Activated naive CD8-positive, alpha-beta T cell treated with anti-CD3 and anti-CD28 coated beads, Interleukin-2, amount 10 ng/mL, durations not matched to agents 7 days and 5 days (primary cell): ENCODE data around the gene OCEL1. TPM values are rescaled to one million over a fixed set of nuclear protein-coding genes. Genes with fewer than 3 reads are reported as not detected.

Experiments used
- ATAC-seq: fragments of 150-1000 bp; cut with Tn5 transposase; one replicate; pipeline ENCODE4 v1.10.0; 2021; ENCODE audit warnings: low read depth, moderate library complexity
- POLR2A ChIA-PET: fragments of 350-600 bp; sonication (Branson Sonifier 250); formaldehyde crosslinking; loops from one replicate; lab custom pipeline; 2021; ENCODE audit warnings: antibody characterized with exemption; lab: Charles Lee
- DNase-seq: peaks from one replicate; pipeline ENCODE4 v3.0.0; 2021
- H3K27ac Mint-ChIP-seq: one replicate; pipeline ENCODE4 v1.8.0; 2022; ENCODE audit warnings: mild to moderate bottlenecking, mixed read lengths
- H3K27me3 Mint-ChIP-seq: one replicate; pipeline ENCODE4 v1.8.0; 2022; ENCODE audit warnings: mild to moderate bottlenecking, moderate library complexity, mixed read lengths
- H3K36me3 Mint-ChIP-seq: one replicate; pipeline ENCODE4 v1.8.0; 2021; ENCODE audit warnings: mild to moderate bottlenecking, mixed read lengths
- H3K4me1 Mint-ChIP-seq: one replicate; pipeline ENCODE4 v1.8.0; 2021; ENCODE audit warnings: mixed read lengths
- H3K4me3 Mint-ChIP-seq: one replicate; pipeline ENCODE4 v1.8.0; 2022; ENCODE audit warnings: mild to moderate bottlenecking, moderate library complexity, mixed read lengths
- H3K9me3 Mint-ChIP-seq: one replicate; pipeline ENCODE4 v1.8.0; 2021; ENCODE audit warnings: mixed read lengths
- total RNA-seq, 2 experiments: library from RNA; stranded (reverse); gene quantifications; one replicate each; pipeline ENCODE4 v1.2.3, GENCODE V29; 2021

Gene OCEL1
- total RNA-seq, 2 experiments from 2014 or later, result 31.8 to 39.0 TPM

DNA sequence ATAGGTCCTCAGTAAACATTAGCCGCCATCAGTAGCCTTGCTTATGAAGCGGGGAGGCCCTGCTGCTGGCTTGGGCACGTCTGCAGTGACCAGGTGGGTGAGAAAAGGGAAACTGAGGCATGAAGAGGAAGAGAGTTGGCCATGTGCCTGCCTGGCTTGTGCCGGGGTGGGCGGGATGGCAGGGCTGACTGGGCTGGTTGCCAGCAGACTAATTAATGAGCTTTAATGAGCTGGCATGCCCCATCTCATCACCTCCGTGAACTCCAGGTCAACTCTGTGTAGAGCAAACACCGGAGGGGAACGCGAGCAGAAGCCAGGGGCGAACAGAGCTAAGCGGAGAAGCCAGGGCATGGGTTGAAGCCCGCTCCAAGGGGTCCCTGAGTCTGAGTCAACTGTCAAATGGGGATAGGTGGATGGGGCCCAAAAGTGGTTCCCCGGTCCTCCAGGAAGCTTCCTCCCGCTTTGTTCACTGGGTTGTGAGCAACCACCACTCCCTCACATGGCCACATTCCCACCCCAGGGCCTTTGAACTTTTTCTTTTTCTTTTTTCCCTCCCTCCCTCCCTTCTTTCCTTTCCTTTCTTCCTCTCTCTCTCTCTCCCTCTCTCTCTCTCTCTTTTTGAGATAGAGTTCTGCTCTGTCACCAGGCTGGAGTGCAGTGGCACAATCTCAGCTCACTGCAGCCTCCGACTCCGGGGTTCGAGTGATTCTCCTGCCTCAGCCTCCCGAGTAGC, 11.0 kb downstream of the OCEL1 start:
- peaks cover 5% of the 10 kb centered on the region for H3K4me1 Mint-ChIP-seq
- peaks cover 2% of the 10 kb centered on the region for H3K36me3 Mint-ChIP-seq
- POLR2A ChIA-PET, result interaction anchor here (0.6 to 1.2 kb wide), 3 partner anchors 10 to 61 kb away, joined by 3 read pairs; partner anchors contain the start of gene BABAM1
- DNase-seq (no peak), ATAC-seq (no peak)
- H3K27ac Mint-ChIP-seq, result no peak overlapping the region
- peaks cover 5% of the 10 kb centered on the region for H3K27me3 Mint-ChIP-seq
- no peaks in the 10 kb centered on the region for H3K9me3 Mint-ChIP-seq
- H3K4me3 Mint-ChIP-seq, result peak overlapping the region; percentile 25

DNA sequence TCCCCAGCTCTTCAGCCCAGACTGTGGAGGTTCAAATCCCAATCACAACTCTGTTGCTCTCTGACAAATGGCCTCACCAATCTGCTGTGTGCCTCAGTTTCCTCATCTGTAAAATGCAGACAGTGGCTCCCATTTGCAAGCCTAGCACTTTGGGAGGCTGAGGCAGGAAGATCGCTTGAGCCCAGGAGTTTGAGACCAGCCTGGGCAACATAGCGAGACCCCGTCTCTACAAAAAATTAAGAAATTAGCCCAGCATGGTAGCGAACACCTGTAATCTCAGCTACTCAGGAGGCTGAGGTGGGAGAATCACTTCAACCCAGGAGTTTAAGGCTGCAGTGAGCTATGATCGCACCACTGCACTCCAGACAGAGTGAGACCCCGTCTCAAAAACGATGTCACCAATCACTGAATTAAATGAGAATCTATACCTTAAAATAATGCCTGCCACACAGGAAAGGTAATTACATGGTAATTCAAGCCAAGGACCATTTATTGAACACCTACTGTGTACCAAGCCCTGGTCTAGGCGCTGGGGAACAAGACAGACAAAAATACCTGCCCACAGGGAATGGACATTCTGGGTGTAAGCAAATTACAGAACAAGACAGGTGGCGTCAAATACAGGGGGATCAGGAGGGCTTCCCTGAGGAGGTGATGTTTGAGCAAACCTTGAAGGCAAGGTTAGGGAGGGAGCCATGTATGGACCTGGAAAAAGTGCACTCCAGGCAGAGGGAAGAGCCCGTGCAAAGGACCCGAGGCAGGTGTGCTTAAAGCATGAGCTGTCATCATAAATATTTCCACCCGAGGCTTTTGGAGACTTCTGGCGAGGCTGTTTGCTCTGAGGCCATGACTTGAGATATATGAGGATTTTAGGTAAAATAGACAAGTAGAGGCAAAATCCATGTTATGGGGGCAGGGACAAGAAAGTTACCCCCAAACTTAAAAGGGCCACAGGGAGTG, 12.0 kb downstream of the OCEL1 start:
- H3K27me3 Mint-ChIP-seq, result peaks cover 5% of the 10 kb centered on the region
- no peak overlapping the region for H3K27ac Mint-ChIP-seq
- no peak overlapping the region for H3K4me3 Mint-ChIP-seq
- no peak for ATAC-seq
- POLR2A ChIA-PET, result interaction anchor here (1.2 kb wide), 1 partner anchor 11 kb away, joined by 3 read pairs; no protein-coding TSS in a partner anchor
- no peak for DNase-seq
- no peaks in the 10 kb centered on the region for H3K9me3 Mint-ChIP-seq
- peaks cover 2% of the 10 kb centered on the region for H3K36me3 Mint-ChIP-seq
- peaks cover 5% of the 10 kb centered on the region for H3K4me1 Mint-ChIP-seq

DNA sequence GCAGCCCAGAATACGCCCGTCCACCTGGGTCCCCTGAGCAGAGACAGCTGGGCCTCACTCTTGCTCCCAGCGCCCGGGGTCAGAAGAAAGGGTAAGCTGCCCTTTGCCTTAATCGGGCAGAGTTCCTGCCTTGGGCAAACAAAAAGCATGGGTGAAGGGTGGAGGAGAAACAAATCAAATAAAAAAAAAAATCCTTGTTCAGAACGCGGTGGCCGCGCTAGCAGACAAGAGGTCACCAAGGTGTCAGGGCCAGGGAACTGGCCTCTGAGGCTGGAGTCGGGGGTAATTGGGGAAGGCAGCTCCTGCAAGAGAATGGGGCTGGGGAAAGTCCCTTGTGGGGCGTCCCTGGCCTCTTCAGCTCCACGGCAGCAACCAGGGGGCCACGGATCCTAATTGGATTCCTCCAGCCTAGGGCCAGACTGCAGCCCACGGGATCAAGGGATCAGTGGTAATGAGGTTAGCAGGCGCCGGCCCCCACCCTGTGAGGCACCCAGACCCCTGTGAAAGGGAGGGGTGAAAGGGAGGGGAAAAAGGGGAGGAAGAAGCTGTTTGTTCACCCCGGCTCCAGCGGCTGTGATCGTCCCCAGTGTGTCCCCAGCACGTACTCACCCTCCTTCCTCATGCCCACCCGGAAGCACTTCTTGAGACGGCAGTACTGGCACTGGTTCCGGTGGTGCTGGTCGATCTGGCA, 14.2 kb downstream of the OCEL1 start:
- peaks cover 1% of the 10 kb centered on the region for H3K4me1 Mint-ChIP-seq
- no peak overlapping the region for H3K4me3 Mint-ChIP-seq
- POLR2A ChIA-PET, result interaction anchor here (0.6 to 2.0 kb wide), 3 partner anchors 14 to 88 kb away, joined by 3 to 8 read pairs (median 4); partner anchors contain the start of gene OCEL1
- no peaks in the 10 kb centered on the region for H3K9me3 Mint-ChIP-seq
- H3K36me3 Mint-ChIP-seq, result no peaks in the 10 kb centered on the region
- H3K27me3 Mint-ChIP-seq, result peaks cover 15% of the 10 kb centered on the region
- DNase-seq, result no peak
- no peak for ATAC-seq
- H3K27ac Mint-ChIP-seq, result no peak overlapping the region

DNA sequence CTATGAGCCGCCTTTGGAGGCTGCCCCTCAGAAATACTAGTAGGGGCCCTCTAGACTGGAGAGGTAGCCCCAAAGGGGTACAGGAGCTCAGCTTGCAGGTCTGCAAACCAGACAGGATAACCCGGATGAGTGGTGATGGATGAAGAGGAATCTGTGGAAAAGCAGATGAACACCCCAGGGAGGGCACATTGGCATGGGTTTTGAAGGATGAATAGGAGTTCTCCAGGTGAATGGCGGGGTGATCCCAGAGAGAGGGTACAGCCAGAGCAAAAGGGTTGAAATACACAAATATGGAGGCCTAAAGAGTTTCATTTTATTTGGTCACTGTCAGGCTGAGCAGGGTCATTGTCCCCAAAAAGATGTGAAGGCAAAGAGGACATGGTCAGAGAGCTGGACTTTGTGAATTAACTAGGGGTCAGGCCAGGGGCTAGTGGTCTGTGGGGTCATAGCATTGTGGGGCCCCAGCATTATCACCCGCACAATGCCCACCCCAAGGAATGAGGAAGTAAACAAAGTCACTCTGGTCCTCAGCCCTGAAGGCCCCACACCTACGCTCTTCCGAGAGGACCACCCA, 14.9 kb downstream of the OCEL1 start:
- no peaks in the 10 kb centered on the region for H3K36me3 Mint-ChIP-seq
- H3K27me3 Mint-ChIP-seq, result peaks cover 15% of the 10 kb centered on the region
- no peak overlapping the region for H3K27ac Mint-ChIP-seq
- DNase-seq, result no peak
- ATAC-seq, result no peak
- H3K4me3 Mint-ChIP-seq, result no peak overlapping the region
- H3K9me3 Mint-ChIP-seq, result no peaks in the 10 kb centered on the region
- H3K4me1 Mint-ChIP-seq, result peaks cover 1% of the 10 kb centered on the region
- POLR2A ChIA-PET, result interaction anchor here (0.6 to 2.0 kb wide), 3 partner anchors 14 to 89 kb away, joined by 3 to 8 read pairs (median 4); partner anchors contain the start of gene OCEL1

DNA sequence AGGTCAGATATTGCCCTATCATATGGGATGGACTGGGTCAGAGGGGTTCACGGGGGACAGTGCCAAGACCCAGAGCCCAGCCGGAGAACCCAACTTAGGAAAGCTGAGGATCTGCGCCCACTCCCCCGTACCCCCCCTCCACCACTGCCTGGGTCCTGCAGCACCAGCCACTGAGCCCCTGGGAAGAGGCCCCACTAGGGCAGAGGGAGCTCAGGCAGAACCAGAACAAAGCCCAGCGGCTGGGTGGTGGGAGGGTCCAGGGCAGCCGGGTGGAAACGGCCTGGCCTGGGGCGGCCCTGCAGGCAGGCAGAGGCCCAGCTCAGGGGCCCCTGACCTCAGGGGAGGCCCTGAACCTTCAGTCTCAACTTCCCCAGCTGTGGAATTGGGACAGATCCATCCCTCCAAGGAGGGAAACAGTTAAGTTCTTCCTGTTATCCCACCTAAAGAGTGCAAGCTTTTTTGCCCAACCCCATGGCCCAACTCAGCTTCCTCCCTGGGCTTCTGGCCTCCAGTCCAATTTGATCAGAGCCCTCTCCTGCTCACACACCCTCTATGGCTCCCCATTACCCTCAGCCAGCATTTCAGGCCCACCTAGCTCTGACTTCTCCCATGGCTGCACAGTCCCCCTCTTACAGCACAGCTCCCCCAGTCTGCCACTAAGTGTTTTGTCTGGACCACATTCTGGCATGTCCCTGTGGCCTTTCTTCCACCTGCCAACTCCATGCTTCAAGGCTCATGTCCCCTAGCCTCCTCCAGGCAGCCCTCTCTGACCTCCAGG, 16.6 kb downstream of the OCEL1 start:
- H3K36me3 Mint-ChIP-seq, result no peaks in the 10 kb centered on the region
- H3K27ac Mint-ChIP-seq, result no peak overlapping the region
- H3K4me3 Mint-ChIP-seq, result no peak overlapping the region
- H3K9me3 Mint-ChIP-seq, result no peaks in the 10 kb centered on the region
- no peak for DNase-seq
- peaks cover 3% of the 10 kb centered on the region for H3K4me1 Mint-ChIP-seq
- no peak for ATAC-seq
- POLR2A ChIA-PET, result no interaction called here
- H3K27me3 Mint-ChIP-seq, result peaks cover 23% of the 10 kb centered on the region

DNA sequence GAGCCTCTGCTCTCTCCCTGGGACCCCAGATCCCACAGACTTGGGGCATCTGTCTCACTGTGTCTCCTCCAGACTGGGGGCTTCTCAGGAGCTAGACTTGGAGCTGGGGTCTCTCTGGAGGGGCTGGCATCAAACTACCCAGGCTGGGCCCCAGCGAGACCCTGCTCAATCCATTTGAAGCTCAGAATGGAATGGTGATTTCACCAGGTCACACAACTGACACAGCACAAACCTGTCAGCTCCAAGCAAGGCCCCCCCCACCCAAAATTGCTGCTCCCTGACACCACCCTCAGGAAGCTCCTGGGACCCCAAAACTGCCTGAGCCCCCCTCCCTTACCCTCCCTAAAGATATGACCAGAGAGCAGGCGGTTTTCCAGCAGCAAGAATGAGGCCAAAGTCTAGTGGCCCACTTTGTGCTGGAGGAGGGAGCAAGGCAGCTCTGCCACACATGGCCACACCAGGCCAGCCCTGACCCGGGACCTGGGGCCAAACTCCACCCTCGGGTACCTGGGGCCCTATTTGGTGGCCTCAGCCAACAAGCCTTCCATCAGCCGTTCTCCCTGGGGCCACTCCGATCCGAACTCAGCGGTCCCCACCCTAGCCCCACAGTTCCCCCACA, 17.3 kb downstream of the OCEL1 start:
- ATAC-seq (no peak), DNase-seq (no peak)
- no peak overlapping the region for H3K27ac Mint-ChIP-seq
- POLR2A ChIA-PET, result interaction anchor here (0.9 kb wide), 1 partner anchor 28 kb away, joined by 3 read pairs; the partner anchor contains the start of gene USE1
- no peaks in the 10 kb centered on the region for H3K36me3 Mint-ChIP-seq
- H3K4me3 Mint-ChIP-seq, result no peak overlapping the region
- peaks cover 3% of the 10 kb centered on the region for H3K4me1 Mint-ChIP-seq
- no peaks in the 10 kb centered on the region for H3K9me3 Mint-ChIP-seq
- peaks cover 26% of the 10 kb centered on the region for H3K27me3 Mint-ChIP-seq

DNA sequence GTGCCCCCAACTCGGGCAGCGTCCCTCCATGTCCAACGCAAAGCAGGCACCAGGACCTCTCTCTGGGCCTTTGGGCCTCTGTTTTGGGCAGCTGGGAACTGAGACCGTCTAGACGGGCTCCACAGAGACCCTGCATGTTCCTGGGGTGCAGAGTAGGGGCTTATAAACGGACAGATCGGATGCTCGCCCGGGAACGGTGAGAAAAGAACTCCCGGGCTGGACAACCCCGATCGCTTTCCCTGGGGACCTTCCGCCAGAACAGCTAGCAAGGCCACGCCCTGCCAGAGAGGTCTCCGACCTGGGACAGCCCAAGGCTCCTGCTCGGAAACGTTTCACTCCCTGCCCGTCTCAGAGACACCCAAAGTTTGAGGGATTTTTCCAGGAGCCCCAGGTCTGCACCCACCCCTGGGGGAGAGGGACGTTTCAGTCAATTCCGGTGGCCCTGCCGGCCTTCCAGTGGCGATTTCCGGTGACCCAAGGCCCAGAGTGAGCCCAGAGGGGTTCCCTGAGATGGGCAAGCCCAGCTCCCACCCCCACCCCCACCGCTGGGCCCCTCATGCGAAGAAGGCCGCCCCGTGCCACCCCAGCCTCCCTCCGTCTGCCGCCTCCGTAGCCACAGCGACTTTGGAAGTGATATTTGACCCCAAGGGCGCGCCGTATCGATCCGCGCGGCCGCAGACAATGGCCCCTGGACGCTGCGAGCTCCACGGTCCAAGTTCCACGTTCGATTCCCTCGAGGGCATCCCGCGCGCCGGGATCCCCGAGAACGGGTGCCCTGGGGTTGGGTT, 18.0 kb downstream of the OCEL1 start:
- no peaks in the 10 kb centered on the region for H3K9me3 Mint-ChIP-seq
- peaks cover 27% of the 10 kb centered on the region for H3K27me3 Mint-ChIP-seq
- no peak overlapping the region for H3K27ac Mint-ChIP-seq
- ATAC-seq (no peak), DNase-seq (no peak)
- peaks cover 3% of the 10 kb centered on the region for H3K4me1 Mint-ChIP-seq
- POLR2A ChIA-PET, result interaction anchor here (0.9 kb wide), 1 partner anchor 29 kb away, joined by 3 read pairs; the partner anchor contains the start of gene USE1
- peak overlapping the region; percentile 28 for H3K4me3 Mint-ChIP-seq
- H3K36me3 Mint-ChIP-seq, result no peaks in the 10 kb centered on the region

DNA sequence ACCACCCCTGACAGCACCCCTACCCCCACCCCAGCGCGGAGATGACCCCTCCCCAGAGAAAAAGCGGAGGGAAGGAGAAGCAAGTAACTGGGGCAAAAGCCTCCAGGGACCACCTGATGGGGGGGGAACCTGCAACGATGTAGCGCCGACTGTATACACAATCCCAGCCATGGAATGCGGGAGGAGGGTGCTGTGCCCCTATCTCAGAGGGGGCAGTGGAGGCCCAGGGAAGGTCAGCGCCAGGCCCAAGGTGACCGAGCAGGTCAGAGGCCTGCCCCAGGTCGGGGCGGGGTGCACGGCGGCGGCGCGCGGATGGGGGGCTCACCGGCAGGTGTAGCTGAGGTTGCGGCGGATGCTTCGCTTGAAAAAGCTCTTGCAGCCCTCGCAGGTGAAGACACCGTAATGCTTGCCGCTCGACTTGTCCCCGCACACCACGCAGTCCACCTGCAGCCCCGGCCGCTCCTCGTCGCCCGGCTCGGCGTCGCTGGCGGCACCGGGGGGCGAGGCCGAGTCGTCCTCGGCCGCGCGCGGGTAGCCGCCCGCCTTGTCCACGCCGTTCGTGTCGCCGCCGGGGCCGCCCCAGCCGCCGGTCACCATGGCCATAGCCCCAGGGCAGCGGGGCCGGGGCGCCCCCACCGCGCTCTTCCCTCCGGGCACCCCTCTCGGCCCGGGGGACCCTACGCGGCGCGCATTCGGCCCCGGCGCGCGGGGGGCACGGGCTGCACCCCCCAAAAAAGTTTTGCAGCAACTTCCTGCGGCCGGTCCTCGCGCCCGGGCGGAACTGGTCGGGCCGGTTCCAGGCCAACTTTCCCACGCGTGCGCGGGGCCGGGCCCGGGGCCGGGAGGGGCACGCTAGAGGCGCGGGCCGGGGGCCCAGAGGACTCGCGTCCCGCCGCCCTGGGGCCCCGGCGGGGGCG, 18.9 kb downstream of the OCEL1 start:
- POLR2A ChIA-PET, result no interaction called here
- H3K9me3 Mint-ChIP-seq, result no peaks in the 10 kb centered on the region
- peaks cover 3% of the 10 kb centered on the region for H3K4me1 Mint-ChIP-seq
- H3K27ac Mint-ChIP-seq, result no peak overlapping the region
- ATAC-seq (no peak), DNase-seq (peak; percentile 51)
- H3K27me3 Mint-ChIP-seq, result peaks cover 27% of the 10 kb centered on the region
- peak overlapping the region; percentile 28 for H3K4me3 Mint-ChIP-seq
- no peaks in the 10 kb centered on the region for H3K36me3 Mint-ChIP-seq

DNA sequence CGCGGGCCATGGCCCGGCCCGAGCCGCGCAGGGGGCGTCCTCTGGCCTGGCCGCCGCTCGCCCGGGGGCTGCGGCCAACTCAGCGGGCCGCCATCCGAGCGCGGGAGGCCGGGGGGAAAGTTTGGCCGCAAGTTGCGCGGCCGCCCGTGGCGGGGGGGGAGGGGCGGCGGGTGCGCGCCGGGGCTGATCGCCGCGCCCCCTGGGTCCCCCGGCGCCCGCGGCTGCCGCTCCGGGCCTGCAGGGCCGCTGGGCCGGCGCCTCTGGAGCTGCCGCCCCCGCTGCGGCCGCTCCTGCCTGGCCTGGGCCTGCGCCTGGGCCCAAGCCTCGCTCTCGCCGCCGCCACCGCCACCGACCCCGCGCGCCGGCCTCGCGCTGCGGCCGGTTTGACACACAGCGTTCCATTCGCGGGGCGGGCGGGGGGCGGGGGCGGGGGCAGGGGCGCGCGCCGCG, 19.5 kb downstream of the OCEL1 start, which contains the start of gene NR2F6:
Gene NR2F6, minus strand, starts transcription at position 385 of the 450 bp plus-strand sequence. CDS start 699 bp downstream, outside the sequence.
- POLR2A ChIA-PET, result no interaction called here
- DNase-seq (no peak), ATAC-seq (peak; percentile 13)
- Mint-ChIP-seq H3K4me3 (peak within 1 kb of the TSS; percentile 93), H3K36me3 (no peaks in the 10 kb centered on the region), H3K27me3 (peaks cover 27% of the 10 kb centered on the region), H3K27ac (peak within 1 kb of the TSS; percentile 61), H3K9me3 (no peaks in the 10 kb centered on the region), H3K4me1 (peaks cover 3% of the 10 kb centered on the region)

DNA sequence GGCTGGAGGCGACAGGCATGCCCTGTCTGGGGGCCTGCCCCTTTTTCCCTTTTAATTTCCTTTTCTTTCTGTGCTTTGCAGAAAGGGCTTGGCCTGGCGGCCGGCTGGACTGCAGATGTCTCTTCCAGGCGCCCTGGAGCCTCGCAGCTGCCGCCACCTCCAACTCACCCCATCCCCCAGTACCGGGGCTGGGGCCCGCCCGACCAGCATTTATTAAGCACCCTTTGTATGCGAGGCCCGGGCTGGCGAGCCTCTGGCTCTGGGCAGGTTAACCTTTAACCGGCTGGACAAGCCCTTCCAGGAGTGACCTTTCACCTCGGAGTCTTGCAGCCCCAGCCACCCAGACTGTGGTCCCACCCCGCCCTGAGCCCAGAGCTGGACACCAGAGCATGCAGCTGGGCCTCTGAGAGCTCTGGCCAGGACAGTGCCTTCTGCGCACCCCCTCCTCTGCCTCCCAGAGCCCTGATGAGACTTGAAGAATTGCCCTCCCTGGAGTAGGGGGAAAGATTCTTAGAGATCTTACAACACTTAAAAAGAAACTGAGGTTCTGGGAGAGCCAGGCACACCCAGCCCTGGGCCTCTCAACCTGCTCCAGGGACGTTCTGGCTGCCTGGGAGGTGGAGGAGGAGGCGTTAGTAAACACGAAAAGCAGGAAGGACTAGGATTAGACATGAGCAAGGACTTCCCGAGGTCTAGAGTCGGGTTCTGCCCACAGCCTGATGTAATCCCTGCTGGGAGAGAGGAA, 20.8 kb downstream of the OCEL1 start:
- H3K27ac Mint-ChIP-seq, result peak overlapping the region; percentile 61
- peaks cover 22% of the 10 kb centered on the region for H3K27me3 Mint-ChIP-seq
- H3K36me3 Mint-ChIP-seq, result no peaks in the 10 kb centered on the region
- H3K9me3 Mint-ChIP-seq, result no peaks in the 10 kb centered on the region
- DNase-seq (no peak), ATAC-seq (no peak)
- peaks cover 3% of the 10 kb centered on the region for H3K4me1 Mint-ChIP-seq
- H3K4me3 Mint-ChIP-seq, result peak overlapping the region; percentile 60
- POLR2A ChIA-PET, result no interaction called here
